NCI-H1417 treated with DMSO at 0.1 percent for 48 hours (cell line): ENCODE results near the gene CDKN2A.

Experiments
- DNase-seq: peaks from one replicate; lab custom pipeline; 2025; lab: John Stamatoyannopoulos, UW

Gene CDKN2A

DNA sequence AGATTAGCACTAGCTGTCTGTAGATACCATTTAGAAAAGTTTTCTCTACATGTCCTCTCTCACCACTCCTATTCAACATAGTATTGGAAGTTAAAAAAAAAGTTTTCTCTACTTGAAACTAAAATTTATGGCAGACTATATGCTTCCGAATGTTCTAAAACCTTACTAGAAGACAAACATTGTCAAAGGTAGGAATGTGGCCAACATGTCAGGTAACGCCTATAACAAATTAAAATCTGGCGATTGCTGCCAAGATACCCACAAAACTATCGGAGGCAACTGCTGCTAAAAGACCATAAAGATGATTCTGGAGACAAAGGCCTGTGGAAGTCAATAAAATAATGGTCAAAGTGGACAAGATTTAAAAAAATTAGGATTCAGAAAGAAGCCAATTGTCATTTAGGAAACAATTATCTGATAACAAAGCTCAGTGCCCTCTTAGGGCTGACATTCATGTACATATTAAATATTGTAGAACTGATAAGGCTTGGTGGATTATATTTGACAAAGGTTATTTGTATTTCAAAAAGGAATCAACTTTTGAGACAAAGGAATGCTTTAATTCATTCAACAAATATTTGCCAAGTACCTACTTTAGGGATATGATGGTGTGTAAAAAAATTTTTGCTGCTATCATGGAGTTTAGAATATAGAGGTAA, 52.7 kb downstream of the CDKN2A start:
- DNase-seq, result no peak

DNA sequence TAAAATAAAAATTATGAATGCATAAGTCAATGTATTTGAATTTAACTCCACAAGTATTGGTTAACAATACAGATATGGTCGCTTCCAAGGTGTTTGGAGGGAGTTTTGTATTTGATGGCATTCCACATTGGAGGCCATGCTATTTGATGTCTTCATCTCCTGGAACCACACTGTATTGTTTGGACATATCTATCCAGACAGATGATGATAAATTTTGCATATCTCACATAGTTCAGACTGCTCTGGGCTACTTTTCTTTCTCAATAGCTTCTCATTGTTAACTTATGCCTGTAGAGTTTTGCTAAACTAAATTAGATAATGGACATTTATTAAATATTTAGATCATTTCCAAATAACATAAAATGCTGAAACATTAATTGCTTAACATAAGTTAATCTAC, 58.0 kb downstream of the CDKN2A start:
- no peak for DNase-seq

DNA sequence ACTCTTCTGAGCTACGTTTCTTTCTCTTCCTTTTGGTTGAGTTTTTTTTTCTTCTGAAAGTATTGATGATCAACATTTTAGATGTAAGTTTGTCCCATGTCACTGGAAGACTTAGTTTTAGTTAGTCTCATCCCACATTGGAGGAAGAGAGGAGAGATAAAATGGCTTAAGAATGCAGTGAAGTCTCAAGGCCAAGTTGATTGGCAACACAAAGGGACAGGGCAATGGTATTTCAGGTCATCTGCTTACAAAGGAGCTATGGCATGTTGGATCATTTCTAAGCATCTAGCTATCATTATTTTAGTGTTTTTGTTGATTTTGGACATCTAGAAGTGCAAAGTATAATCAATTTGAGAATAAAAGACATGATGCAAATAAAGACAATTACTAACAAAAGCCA, 58.6 kb downstream of the CDKN2A start:
- DNase-seq, result no peak

DNA sequence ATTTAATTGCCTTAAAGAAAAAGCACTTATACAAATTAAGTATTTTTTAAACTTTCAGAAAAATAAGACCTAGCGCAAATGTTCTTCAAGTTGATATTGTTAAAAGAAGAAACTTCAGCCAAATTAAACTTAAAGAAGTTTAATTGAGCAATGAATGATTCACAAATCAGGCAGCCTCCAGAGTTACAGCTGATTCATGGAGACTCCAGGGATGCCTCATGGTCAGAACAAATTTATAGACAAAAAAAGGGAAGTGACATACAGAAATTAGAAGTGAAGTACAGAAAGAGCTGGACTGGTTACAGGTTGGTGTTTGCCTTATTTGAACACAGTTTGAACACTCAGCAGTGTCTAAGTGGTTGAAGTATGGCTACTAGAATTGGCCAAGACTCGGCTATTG, 60.3 kb downstream of the CDKN2A start:
- no peak for DNase-seq

DNA sequence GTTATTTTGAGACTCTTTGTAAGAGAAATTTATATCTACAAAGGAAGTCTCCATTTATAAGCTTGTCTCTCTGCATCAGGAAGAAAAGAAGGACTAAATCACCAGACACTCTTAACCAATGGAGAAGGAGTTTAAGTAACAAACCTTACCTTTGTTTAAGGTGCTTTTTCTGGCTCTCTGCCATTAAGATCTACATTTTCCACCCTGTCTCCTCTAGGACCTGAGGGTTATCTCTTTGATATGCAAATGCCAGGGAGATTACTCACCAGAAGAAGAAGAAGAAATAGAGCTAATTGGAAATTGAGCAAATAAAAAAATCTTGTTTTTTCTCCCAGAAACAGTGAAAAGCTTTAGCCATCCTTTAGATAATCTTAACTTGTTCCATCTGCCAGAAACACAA, 60.9 kb downstream of the CDKN2A start:
- DNase-seq, result no peak

DNA sequence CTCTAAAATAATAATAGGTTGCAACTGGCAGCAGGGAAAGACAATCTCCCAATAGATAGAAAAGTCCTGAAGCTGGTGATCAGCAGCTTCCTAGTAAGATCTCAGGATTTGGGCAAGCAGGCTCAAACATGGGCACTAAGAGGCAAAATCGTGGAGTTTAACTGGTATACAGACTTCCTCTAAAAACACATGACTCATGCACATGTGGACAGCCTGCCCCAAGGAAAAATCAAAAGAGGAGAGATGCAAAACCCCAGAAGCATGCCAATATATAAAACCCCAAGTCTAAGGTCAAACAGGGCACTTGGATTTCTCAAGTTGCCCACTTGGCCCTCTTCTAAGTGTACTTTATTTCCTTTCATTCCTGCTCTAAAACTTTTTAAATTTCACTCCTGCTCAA, 62.8 kb downstream of the CDKN2A start:
- no peak for DNase-seq

DNA sequence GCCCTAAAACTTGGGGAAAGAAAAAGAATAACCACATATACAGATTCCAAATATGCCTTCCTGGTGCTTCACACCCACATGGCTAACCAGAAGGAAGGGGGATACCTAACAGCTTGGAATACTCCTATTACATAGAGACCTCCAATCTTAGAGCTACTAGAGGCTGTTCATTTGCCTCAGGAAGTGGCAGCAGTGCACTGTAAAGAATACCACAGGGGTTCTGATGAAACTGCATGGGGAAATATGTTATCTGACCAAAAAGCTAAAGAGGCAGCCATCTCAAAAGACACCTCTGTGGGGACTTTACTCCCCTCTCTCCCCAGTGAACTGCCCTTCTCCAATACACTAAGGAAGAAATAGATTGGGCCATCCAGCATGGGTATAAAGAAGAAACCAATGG, 66.4 kb downstream of the CDKN2A start:
- DNase-seq, result no peak

DNA sequence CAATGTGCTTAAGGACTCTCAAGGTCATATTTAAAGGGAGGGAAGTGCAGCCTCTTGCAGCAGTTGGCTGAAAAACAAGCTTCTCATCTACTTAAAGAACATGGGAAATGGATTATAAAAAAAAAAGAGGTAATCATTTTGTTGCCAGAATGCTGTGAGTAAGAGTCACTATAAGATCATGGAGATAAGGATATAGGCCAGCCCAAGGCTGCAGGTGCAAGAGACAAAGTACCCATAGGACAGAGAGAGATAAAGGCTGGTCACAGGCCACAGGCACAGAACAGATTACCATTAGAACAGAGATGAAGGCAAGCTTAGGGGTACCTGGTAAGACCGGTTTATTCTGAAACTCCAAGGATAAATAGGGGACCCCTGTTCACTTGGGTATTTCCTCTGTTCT, 70.5 kb downstream of the CDKN2A start:
- no peak for DNase-seq

DNA sequence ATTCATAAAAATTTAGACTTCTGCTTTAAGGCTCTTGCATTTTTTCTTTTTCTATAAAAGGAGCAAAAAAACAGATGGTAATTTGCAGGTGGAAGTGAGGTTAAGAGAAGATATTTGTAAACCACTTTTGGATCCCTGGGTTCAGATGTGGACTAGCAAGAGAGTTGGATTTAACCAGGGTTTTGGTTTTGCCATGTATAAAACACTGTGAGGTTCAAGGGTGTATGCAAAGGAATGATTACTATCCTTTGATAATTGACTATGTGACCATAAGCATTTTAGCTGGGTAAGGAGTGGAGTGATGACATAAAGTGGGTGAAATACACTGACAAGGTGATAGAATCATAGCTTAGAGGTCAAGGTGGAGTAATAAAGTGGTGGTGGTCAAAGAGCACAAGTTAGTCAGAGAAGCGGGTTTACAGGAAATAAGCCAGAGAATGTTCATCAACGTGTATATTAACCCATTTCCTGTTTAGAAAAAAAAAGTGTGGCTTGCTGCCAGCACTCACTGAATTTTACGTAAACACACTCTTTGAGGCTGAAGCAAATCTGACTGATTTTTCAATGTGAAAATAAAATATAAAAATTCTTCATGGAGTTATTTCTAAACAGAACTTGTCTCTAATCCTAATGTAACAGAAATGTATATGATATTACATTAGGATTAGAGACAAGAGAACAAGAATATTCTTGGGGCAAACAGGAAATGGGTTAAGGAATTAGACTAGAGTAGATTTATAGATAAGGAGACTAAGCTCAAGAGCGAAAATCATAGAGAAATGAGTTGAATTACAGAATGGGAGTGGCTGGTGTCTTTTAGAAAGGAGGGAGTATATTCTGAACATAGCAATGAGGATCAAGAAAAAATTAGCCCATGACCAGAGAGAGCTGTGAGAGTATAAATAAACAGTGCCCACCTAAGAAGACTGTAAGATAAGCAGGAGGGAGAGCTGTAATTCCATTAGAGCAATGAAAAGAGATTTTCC, 74.5 kb downstream of the CDKN2A start:
- DNase-seq, result no peak
